ENCODE measurements around the gene CCDC196.
"Not testable (repeated sequence)": the region's sequence is repeated elsewhere in the genome, so short reads cannot be mapped to it uniquely, and the experiment has no call there.

CCDC196 gene

GRCh38 chr14:66543996-66544395 is 57.8 kb downstream of the CCDC196 start:
- TF ChIP-seq EZH2 (IDR thresholded peaks at IDR 0.05; ENCODE audit: borderline replicate concordance, low read depth, low read length, severe bottlenecking), result no peak
- no peak for TF ChIP-seq CTCF (IDR thresholded peaks at IDR 0.05; ENCODE audit: borderline replicate concordance, extremely low read depth, low read length, poor library complexity, severe bottlenecking)
- Histone ChIP-seq H3K9ac (ENCODE audit: low read depth, low read length) (no peak overlapping the region), H3K4me3 (ENCODE audit: low read depth in 1 of 2, low read length in 2 of 2) (no peak overlapping the region), H4K20me1 (ENCODE audit: insufficient read depth, low read length) (peaks cover 8% of the 10 kb centered on the region; the same call in 1 of the 2 replicates), H3K79me2 (ENCODE audit: insufficient read depth, low read length) (peaks cover 31% of the 10 kb centered on the region), H3K9me3 (ENCODE audit: insufficient read depth, low read length, severe bottlenecking) (peaks cover 8% of the 10 kb centered on the region), H3K27ac (ENCODE audit: low read length) (no peak overlapping the region), H2AFZ (ENCODE audit: low read depth, low read length) (no peak overlapping the region), H3K4me2 (ENCODE audit: insufficient read depth, low read length) (no peak overlapping the region), H3K4me1 (ENCODE audit: insufficient read depth, low read length) (peaks cover 12% of the 10 kb centered on the region), H3K27me3 (ENCODE audit: insufficient read depth, low read length, poor library complexity) (no peaks in the 10 kb centered on the region), H3K36me3 (ENCODE audit: insufficient read depth, low read length) (no peaks in the 10 kb centered on the region)
- no peak for ATAC-seq (ENCODE audit: insufficient read depth, low read depth)
- no peak for DNase-seq

- not testable (repeated sequence) for H3K9me3 ChIP-seq (ENCODE audit: insufficient read depth, low read length, severe bottlenecking)
These were observed 59.0 kb downstream of the CCDC196 start for GRCh38 chr14:66545191-66545590.

GRCh38 chr14:66545751-66546150 is 59.6 kb downstream of the CCDC196 start:
- not testable (repeated sequence) for H3K27ac ChIP-seq (ENCODE audit: low read length); H3K36me3 ChIP-seq (ENCODE audit: insufficient read depth, low read length); H2AFZ ChIP-seq (ENCODE audit: low read depth, low read length); H3K9me3 ChIP-seq (ENCODE audit: insufficient read depth, low read length, severe bottlenecking); H3K4me2 ChIP-seq (ENCODE audit: insufficient read depth, low read length); H3K9ac ChIP-seq (ENCODE audit: low read depth, low read length); H3K4me1 ChIP-seq (ENCODE audit: insufficient read depth, low read length); ATAC-seq (ENCODE audit: insufficient read depth, low read depth); H3K27me3 ChIP-seq (ENCODE audit: insufficient read depth, low read length, poor library complexity); H4K20me1 ChIP-seq (ENCODE audit: insufficient read depth, low read length); H3K4me3 ChIP-seq (ENCODE audit: low read depth in 1 of 2, low read length in 2 of 2); DNase-seq
- peaks cover 21% of the 10 kb centered on the region; the same call in 1 of the 2 replicates for H3K79me2 ChIP-seq (ENCODE audit: insufficient read depth, low read length)

More at GRCh38 chr14:66545191-66545590, 59.0 kb downstream of the CCDC196 start:
- not testable (repeated sequence) for H3K27ac ChIP-seq (ENCODE audit: low read length); H3K4me3 ChIP-seq (ENCODE audit: low read depth in 1 of 2, low read length in 2 of 2); H2AFZ ChIP-seq (ENCODE audit: low read depth, low read length); H3K9ac ChIP-seq (ENCODE audit: low read depth, low read length); H3K36me3 ChIP-seq (ENCODE audit: insufficient read depth, low read length); H3K4me2 ChIP-seq (ENCODE audit: insufficient read depth, low read length); H3K27me3 ChIP-seq (ENCODE audit: insufficient read depth, low read length, poor library complexity); H4K20me1 ChIP-seq (ENCODE audit: insufficient read depth, low read length); DNase-seq; H3K4me1 ChIP-seq (ENCODE audit: insufficient read depth, low read length); ATAC-seq (ENCODE audit: insufficient read depth, low read depth)
- peaks cover 26% of the 10 kb centered on the region for H3K79me2 ChIP-seq (ENCODE audit: insufficient read depth, low read length)

Data from DND-41 (cell line).